Measurements from ENCODE around the gene MTPN.
A peak's percentile ranks its signal among the peaks of the same experiment; 100 is the strongest.

The MTPN gene

GRCh38 chr7:135904282-135904681 is 72.9 kb downstream of the MTPN start:
- H3K9me3 Mint-ChIP-seq, result no peaks in the 10 kb centered on the region
- no peak overlapping the region for H3K4me3 Mint-ChIP-seq
- no peaks in the 10 kb centered on the region for H3K36me3 Mint-ChIP-seq (ENCODE audit: low read depth)
- H3K4me1 Mint-ChIP-seq, result peaks cover 8% of the 10 kb centered on the region
- no peak for TF ChIP-seq CTCF (IDR thresholded peaks at IDR 0.05)
- DNase-seq, result no peak
- H3K27ac Mint-ChIP-seq, result no peak overlapping the region
- peaks cover 3% of the 10 kb centered on the region for H3K27me3 Mint-ChIP-seq (ENCODE audit: low read depth, poor library complexity)

- no peak for TF ChIP-seq CTCF (IDR thresholded peaks at IDR 0.05)
- Mint-ChIP-seq H3K4me1 (peaks cover 8% of the 10 kb centered on the region), H3K4me3 (no peak overlapping the region), H3K27me3 (ENCODE audit: low read depth, poor library complexity) (no peaks in the 10 kb centered on the region), H3K36me3 (ENCODE audit: low read depth) (no peaks in the 10 kb centered on the region), H3K9me3 (no peaks in the 10 kb centered on the region), H3K27ac (peak overlapping the region; percentile 17)
- DNase-seq, result no peak
Observed at GRCh38 chr7:135901585-135902540, 75.3 kb downstream of the MTPN start.

DNA sequence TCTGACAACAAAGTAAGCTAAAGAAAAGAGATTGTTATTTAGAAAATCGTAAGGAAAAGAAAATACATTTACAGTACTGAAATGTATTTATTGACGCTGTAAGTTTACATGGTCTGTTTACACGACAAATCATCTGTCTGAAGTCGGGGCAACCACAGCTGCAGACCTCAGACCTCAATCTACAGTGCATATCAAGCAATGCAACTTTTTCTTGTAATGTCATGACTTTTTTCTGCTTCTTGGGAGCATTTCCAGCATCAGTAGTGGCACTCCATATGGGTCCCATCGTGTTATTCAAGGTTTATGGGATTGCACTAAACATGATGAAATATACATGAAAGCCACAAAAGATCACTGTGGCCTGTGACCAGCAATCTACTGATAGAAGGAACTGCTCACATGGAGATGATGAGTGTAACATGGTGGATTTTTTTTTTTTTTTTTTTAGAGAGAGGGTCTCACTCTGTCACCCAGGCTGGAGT is 77.1 kb downstream of the MTPN start:
- no peak for TF ChIP-seq CTCF (IDR thresholded peaks at IDR 0.05)
- DNase-seq, result no peak
- no peak overlapping the region for H3K4me3 Mint-ChIP-seq
- peaks cover 8% of the 10 kb centered on the region for H3K4me1 Mint-ChIP-seq
- no peaks in the 10 kb centered on the region for H3K9me3 Mint-ChIP-seq
- no peaks in the 10 kb centered on the region for H3K36me3 Mint-ChIP-seq (ENCODE audit: low read depth)
- H3K27ac Mint-ChIP-seq, result no peak overlapping the region
- H3K27me3 Mint-ChIP-seq (ENCODE audit: low read depth, poor library complexity), result no peaks in the 10 kb centered on the region

DNA sequence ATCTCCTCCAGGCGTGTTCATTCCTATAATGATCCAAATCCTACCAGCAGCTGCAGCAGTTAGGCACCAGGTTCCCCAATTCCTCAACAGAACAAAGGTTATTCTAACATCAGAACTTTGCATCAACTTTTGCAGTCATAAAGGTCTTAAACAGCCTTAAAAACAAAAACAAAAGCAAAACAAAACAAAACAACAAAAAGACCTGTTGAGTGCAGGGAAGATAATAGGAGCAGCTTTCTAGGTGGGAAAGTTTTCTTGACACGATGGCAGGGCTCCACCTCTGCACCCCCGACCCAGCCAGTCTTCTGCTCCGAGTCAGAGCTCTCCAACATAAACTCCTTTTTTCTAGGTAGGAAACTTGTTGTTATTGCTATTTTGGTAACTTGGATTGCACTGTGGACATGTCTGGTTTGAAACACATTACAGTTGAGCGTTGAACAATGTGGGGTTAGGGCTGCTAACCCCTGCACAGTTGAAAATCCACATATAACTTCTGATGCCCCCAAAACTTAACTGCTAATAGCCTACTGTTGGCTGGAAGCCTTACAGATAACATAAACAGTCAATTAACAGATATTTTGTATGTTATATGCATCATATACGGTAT is 77.6 kb downstream of the MTPN start:
- TF ChIP-seq CTCF (IDR thresholded peaks at IDR 0.05), result no peak
- no peak overlapping the region for H3K4me3 Mint-ChIP-seq
- H3K27me3 Mint-ChIP-seq (ENCODE audit: low read depth, poor library complexity), result peaks cover 2% of the 10 kb centered on the region
- H3K27ac Mint-ChIP-seq, result no peak overlapping the region
- DNase-seq, result no peak
- peaks cover 8% of the 10 kb centered on the region for H3K4me1 Mint-ChIP-seq
- H3K9me3 Mint-ChIP-seq, result no peaks in the 10 kb centered on the region
- no peaks in the 10 kb centered on the region for H3K36me3 Mint-ChIP-seq (ENCODE audit: low read depth)

GRCh38 chr7:135898226-135898625 is 78.9 kb downstream of the MTPN start:
- Mint-ChIP-seq H3K27me3 (ENCODE audit: low read depth, poor library complexity) (peaks cover 5% of the 10 kb centered on the region), H3K9me3 (no peaks in the 10 kb centered on the region), H3K4me3 (no peak overlapping the region), H3K4me1 (peaks cover 8% of the 10 kb centered on the region), H3K27ac (no peak overlapping the region), H3K36me3 (ENCODE audit: low read depth) (no peaks in the 10 kb centered on the region)
- TF ChIP-seq CTCF (IDR thresholded peaks at IDR 0.05), result no peak
- DNase-seq, result no peak

Data from nephron progenitor cell (in vitro differentiated cells).